GM21529 (cell line): Measurements from ENCODE around the gene ZNF155.

ENCODE experiments used
- ATAC-seq: cut with Tn5 transposase; IDR thresholded peaks from one replicate; pipeline ENCODE4 v1.9.1; 2021; ENCODE audit not compliant: unreplicated experiment

The ZNF155 gene

GRCh38 chr19:44003461-44004009 lies 19.5 kb downstream of the ZNF155 start:
- no peak for ATAC-seq

- ATAC-seq, result no peak
Observed at GRCh38 chr19:44005973-44006372, 22.0 kb downstream of the ZNF155 start.

- no peak for ATAC-seq
Observed at GRCh38 chr19:44007473-44007872, 23.5 kb downstream of the ZNF155 start.

GRCh38 chr19:44010468-44010867 lies 26.5 kb downstream of the ZNF155 start:
- ATAC-seq, result no peak

- ATAC-seq, result no peak
Observed at GRCh38 chr19:44019498-44019897, 35.5 kb downstream of the ZNF155 start.

GRCh38 chr19:44021221-44021620 lies 37.2 kb downstream of the ZNF155 start:
- ATAC-seq, result no peak

- no peak for ATAC-seq
Observed at GRCh38 chr19:44024900-44025216, 40.9 kb downstream of the ZNF155 start.

- peak; percentile 92 for ATAC-seq
Observed at GRCh38 chr19:44025217-44025936, 41.4 kb downstream of the ZNF155 start, which contains the start of gene ZNF222. Gene ZNF222 (plus strand): TSS chr19:44025379. CDS start chr19:44025437, 58 bp downstream.

GRCh38 chr19:44026622-44027021 lies 42.6 kb downstream of the ZNF155 start:
- no peak for ATAC-seq

- no peak for ATAC-seq
Observed at GRCh38 chr19:44032001-44032610, 48.1 kb downstream of the ZNF155 start.

GRCh38 chr19:44042147-44042546 lies 58.2 kb downstream of the ZNF155 start:
- no peak for ATAC-seq
